ENCODE measurements around the gene MRPL44. TPM values are rescaled to one million over a fixed set of nuclear protein-coding genes. Genes with fewer than 3 reads are reported as not detected.

Gene MRPL44
- total RNA-seq, 2 donors from 2014 or later, result 40.8 to 49.4 TPM

GRCh38 chr2:223954401-223954800 lies 2.9 kb upstream of the MRPL44 start:
- Histone ChIP-seq H3K9me3 (no peaks in the 10 kb centered on the region), H3K4me3 (no peak overlapping the region), H3K36me3 (no peaks in the 10 kb centered on the region), H3K4me1 (peaks cover 14% of the 10 kb centered on the region), H3K9ac (ENCODE audit: low read depth in 2 of 2, low read length in 2 of 2) (no peak overlapping the region), H3K27me3 (no peaks in the 10 kb centered on the region), H3K27ac (no peak overlapping the region)
- intact Hi-C loops (cut with DNase I), result no loop called here
- no peak for TF ChIP-seq CTCF (IDR thresholded peaks at IDR 0.05)
- DNase-seq, result no peak

DNA sequence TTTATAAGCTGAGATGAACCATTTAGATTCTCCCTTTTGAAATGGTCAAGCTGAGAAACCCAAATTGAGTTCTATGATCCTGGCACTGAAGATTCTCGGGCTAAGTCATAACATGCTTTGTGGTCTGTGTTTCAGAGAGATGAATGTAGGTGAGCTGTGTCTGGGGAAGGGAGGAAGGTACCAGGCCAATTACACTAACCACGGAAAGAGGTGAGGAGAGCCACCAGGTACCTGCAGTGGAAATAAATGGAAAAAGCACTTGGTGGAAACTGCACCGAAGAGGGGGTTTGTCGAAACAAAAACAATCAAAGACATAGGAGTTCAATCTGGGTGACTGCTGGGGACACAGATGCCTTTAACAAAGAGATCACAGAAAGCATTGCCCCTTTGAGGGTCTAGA lies 963 bp upstream of the MRPL44 start:
- intact Hi-C loops (cut with DNase I), result no loop called here
- TF ChIP-seq CTCF (IDR thresholded peaks at IDR 0.05), result no peak
- peak overlapping the region in 1 of 2 donors; percentile 81 for H3K9ac ChIP-seq (ENCODE audit: low read depth in 2 of 2, low read length in 2 of 2)
- peaks cover 5% of the 10 kb centered on the region for H3K36me3 ChIP-seq
- H3K4me3 ChIP-seq, result no peak overlapping the region
- DNase-seq, result no peak
- H3K9me3 ChIP-seq, result no peaks in the 10 kb centered on the region
- H3K27ac ChIP-seq, result peak overlapping the region; percentile 64
- H3K27me3 ChIP-seq, result no peaks in the 10 kb centered on the region
- H3K4me1 ChIP-seq, result peaks cover 15% of the 10 kb centered on the region

- peaks cover 16% of the 10 kb centered on the region for H3K36me3 ChIP-seq
- no peak for TF ChIP-seq CTCF (IDR thresholded peaks at IDR 0.05)
- intact Hi-C loops (cut with DNase I), result no loop called here
- no peaks in the 10 kb centered on the region for H3K27me3 ChIP-seq
- no peak overlapping the region for H3K27ac ChIP-seq
- peak; percentile 33 for DNase-seq
- H3K4me1 ChIP-seq, result peaks cover 20% of the 10 kb centered on the region
- H3K9me3 ChIP-seq, result no peaks in the 10 kb centered on the region
- no peak overlapping the region for H3K4me3 ChIP-seq
- no peak overlapping the region for H3K9ac ChIP-seq (ENCODE audit: low read depth in 2 of 2, low read length in 2 of 2)
Measured at GRCh38 chr2:223959688-223960087, 2.4 kb downstream of the MRPL44 start.

DNA sequence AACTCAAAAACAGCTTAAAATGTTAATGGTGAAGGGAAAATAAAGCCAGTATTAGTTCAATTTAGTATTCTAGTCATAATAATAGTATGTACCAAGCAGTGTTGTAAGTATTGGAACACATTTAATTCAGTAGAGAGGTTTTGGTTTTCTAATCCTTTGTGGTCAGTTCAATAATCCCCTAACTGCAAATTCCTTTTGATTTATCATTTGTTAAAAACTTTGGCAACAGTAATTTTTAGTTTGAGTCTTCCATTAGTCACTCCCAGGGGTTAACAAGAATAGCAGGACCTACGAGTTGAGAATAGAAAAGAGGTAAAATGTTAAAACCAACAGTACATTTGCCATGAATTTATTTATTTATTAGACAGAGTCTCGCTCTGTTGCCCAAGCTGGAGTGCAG lies 10.7 kb downstream of the MRPL44 start:
- no peaks in the 10 kb centered on the region for H3K9me3 ChIP-seq
- peaks cover 12% of the 10 kb centered on the region for H3K36me3 ChIP-seq
- no peak overlapping the region for H3K4me3 ChIP-seq

DNA sequence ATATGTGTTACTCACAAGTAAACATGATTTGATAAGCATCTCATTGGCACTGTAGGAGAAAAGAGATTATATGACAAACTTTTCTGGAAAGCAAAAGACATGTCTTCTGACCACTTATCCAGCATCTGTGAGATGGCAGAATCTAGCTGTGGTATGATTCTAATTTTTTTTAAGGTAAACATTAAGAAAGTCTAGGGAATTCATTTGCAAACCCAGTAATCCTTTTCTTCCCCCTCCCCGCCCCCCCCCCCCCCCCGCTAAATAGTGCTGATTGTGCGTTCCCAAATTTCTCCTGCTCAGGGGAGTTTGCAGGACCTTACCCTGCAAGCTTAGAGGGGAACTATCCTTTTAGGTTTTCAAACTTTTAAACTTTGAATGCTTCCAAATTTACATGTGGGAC lies 12.1 kb downstream of the MRPL44 start:
- H3K36me3 ChIP-seq, result peaks cover 2% of the 10 kb centered on the region
- no peak for DNase-seq
- H3K27ac ChIP-seq, result no peak overlapping the region
- TF ChIP-seq CTCF (IDR thresholded peaks at IDR 0.05), result no peak
- intact Hi-C loops (cut with DNase I), result no loop called here
- H3K9me3 ChIP-seq, result no peaks in the 10 kb centered on the region
- no peaks in the 10 kb centered on the region for H3K27me3 ChIP-seq
- no peak overlapping the region for H3K4me3 ChIP-seq
- H3K4me1 ChIP-seq, result no peaks in the 10 kb centered on the region
- H3K9ac ChIP-seq (ENCODE audit: low read depth in 2 of 2, low read length in 2 of 2), result no peak overlapping the region

More for the DNA sequence above, 10.7 kb downstream of the MRPL44 start:
- H3K27me3 ChIP-seq, result no peaks in the 10 kb centered on the region
- H3K9ac ChIP-seq (ENCODE audit: low read depth in 2 of 2, low read length in 2 of 2), result no peak overlapping the region
- H3K27ac ChIP-seq, result no peak overlapping the region
- DNase-seq, result no peak
- no peaks in the 10 kb centered on the region for H3K4me1 ChIP-seq
- intact Hi-C loops (cut with DNase I), result no loop called here
- no peak for TF ChIP-seq CTCF (IDR thresholded peaks at IDR 0.05)
